GM21529 (cell line): ENCODE data around the gene HMGB1.

Experiments used
- ATAC-seq: cut with Tn5 transposase; IDR thresholded peaks from one replicate; pipeline ENCODE4 v1.9.1; 2021; ENCODE audit not compliant: unreplicated experiment

Gene HMGB1

GRCh38 chr13:30431269-30431940 is 34.3 kb downstream of the HMGB1 start:
- no peak for ATAC-seq

- peak; percentile 76 for ATAC-seq
Measured at GRCh38 chr13:30429721-30430694, 35.7 kb downstream of the HMGB1 start.

DNA sequence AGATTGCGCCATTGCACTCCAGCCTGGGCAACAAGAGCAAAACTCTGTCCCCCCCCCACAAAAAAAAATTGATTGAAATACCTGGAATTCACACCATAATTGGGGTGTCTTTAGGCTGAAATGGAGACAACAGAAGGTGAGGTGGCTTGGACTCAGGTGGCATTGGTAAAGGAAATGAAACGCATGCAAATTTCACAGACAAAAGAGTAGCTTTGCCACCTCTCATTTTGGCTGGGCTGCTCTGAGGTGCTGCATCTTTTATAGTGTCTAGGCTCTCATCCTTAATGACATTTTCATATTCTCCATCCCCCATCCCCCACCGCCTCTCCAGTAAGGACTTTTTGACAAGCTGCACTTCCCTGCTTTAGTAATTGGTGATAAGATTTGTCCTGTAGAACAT is 36.5 kb downstream of the HMGB1 start:
- ATAC-seq, result no peak

GRCh38 chr13:30423891-30424290 is 41.8 kb downstream of the HMGB1 start:
- ATAC-seq, result no peak

DNA sequence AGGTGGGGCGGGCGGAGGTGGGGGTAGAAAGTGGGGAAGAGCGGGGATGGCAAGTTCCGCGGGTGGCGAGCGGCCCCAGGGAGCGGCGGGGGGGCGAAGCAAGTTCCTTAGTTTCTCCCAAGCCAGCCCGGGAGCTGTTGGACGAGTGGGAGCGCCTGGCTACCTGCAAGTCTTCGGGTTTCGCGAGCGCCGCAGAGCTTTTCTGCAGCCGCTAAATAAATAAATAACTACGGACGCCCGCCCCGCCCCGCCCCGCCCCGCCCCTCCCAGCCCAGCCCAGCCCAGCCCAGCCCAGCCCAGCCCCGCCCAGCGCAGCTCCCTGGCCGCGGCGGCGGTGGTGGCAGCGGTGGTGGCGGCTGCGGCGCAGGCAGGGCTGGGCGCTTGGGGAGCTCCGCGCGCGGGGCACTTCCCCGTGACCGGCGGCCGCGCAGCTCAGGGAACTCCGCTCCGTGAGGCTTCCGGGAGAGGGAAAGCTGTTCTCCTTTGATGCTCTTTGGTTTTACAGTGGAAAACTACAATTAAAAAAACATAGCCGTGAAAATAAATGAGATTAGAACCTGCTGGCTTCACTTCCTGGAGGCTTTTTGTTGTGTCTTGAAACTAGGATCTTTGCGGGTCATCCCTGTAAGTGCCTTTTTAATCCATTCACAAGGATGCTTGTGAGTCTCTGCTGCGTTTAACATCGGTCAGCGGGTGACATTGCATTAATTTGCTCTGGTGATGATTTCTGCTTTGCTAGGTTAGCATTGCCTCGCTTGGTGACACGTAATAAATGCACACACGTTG is 43.5 kb downstream of the HMGB1 start, which contains the start of gene UBE2L5:
Gene UBE2L5, plus strand, starts transcription at position 440 of the 786 bp plus-strand sequence. CDS start 5,498 bp downstream, outside the sequence.
- ATAC-seq, result peak; percentile 74

GRCh38 chr13:30421093-30422053 is 44.4 kb downstream of the HMGB1 start:
- ATAC-seq, result peak; percentile 38

DNA sequence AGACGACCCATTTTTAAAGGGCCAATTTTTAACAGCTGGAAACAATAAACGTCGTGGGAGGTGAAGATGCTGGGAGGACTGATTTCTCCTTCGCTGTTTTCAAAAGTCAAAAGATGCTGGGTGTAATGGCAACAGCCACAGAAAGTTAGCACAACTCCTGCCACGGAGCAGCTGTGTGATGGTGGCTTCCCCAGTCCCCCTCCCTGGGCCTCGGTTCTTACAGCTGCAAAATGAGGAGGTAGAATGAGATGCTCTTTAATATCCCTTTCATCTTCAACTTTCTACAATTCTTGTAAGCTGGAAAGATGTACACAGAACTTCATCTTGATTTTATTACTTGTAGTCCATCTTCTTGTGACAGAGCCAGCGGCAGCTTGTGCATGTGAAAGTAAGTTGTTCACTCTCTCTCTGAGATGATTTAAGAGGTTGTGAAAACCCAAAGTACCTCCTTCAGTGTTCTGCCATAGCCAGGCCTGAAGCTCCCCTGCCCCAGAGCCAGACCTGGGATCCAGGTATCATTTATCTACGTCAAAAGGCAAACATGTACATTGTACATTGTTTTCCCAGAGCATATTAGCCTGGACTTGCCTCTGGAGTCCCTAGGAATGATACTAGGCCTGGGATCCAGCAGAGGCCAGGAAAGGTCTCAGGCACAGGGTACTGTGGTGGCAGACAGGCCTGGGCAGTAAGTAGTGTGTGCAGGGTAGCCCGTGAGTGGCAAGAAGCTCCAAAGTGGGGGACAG is 46.8 kb downstream of the HMGB1 start:
- no peak for ATAC-seq

DNA sequence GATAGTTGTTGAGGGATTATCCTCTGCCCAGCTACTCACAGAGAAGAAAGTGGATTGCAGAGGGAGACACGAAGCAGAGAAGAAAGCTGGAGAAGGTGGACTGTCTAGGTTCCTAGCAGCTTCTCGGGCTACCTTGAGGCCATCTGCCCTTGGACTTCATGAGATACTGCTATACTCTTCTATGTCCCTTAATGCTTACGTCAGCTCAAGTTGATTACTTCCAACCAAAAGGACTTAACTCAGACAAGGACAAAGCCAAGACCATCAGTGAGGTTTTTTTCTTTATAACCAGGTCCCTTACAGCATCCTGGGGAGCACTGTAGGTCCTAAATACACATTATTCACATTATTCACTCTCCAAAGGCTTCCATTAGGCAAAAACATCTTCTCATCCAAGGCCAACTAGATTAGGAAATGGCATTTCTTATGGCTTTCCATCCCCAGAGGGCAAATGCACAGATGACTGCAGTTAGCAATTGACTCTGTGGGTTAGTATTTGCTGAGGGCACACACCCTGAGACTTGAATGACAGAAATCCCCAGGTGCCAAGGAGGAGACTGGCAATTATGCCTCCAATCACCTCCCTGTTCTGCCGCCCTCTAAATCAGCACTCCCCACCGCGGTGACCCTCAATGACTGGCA is 47.5 kb downstream of the HMGB1 start:
- ATAC-seq, result no peak

- no peak for ATAC-seq
Measured at GRCh38 chr13:30416471-30416870, 49.3 kb downstream of the HMGB1 start.

- peak; percentile 77 for ATAC-seq
Measured at GRCh38 chr13:30415430-30416030, 50.2 kb downstream of the HMGB1 start.

DNA sequence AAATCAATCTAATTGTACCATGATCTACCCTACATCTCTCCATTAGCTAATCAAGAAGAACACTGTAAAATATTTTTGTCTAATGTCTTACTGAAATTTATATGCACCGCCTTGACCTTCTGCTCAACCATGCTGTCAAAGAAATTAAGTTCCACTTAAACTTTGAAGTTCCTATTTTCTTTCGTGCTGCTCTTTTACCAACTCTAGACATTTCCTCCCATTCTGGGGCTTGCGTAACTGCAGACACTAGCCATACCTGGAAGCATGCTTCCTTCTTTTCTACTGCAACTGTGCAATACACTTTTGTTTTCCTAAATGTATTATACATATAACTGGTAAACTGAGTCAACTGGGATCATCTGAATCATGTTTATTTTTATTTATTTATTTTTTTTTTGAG is 51.9 kb downstream of the HMGB1 start:
- ATAC-seq, result no peak

DNA sequence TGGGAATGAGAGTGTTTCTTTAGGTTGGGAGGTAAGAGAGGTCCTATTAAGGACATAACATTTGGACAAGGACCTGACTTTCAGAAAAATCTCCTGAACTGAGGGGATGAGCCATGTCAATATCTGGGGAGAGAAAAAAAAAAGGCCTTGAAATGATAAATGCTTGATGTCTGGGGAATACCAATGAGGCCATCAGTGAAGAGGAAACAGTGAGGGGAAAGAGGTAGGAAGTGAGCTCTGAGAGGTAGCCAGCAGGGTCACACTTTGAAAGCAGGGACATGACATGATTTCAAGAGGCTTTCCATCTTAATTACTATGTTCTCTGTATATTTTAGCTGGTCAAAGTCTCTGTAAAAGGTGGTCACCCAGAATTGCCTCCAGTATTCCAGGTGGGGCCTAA is 53.4 kb downstream of the HMGB1 start:
- ATAC-seq, result no peak

GRCh38 chr13:30410705-30411125 is 55.0 kb downstream of the HMGB1 start:
- no peak for ATAC-seq

GRCh38 chr13:30409886-30410704 is 55.6 kb downstream of the HMGB1 start:
- ATAC-seq, result no peak

- ATAC-seq, result peak; percentile 89
Measured at GRCh38 chr13:30408319-30409101, 57.2 kb downstream of the HMGB1 start.

- no peak for ATAC-seq
Measured at GRCh38 chr13:30406779-30407416, 58.8 kb downstream of the HMGB1 start.
